ENCODE measurements around the gene APOA4. TPM values are rescaled to one million over a fixed set of nuclear protein-coding genes. Genes with fewer than 3 reads are reported as not detected.

The APOA4 gene
- total and polyA plus RNA-seq, 2 of the 13 experiments (the other 11 are each of a cell fraction or from before 2014, with no cell fraction given), result 3.8 to 7.2 TPM

DNA sequence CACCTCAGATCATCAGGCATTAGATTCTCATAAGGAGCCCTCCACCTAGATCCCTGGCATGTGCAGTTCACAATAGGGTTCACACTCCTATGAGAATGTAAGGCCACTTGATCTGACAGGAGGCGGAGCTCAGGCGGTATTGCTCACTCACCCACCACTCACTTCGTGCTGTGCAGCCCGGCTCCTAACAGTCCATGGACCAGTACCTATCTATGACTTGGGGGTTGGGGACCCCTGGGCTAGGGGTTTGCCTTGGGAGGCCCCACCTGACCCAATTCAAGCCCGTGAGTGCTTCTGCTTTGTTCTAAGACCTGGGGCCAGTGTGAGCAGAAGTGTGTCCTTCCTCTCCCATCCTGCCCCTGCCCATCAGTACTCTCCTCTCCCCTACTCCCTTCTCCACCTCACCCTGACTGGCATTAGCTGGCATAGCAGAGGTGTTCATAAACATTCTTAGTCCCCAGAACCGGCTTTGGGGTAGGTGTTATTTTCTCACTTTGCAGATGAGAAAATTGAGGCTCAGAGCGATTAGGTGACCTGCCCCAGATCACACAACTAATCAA, 8.8 kb upstream of the APOA4 start (continued):
- TF ChIP-seq, protein P1, sequence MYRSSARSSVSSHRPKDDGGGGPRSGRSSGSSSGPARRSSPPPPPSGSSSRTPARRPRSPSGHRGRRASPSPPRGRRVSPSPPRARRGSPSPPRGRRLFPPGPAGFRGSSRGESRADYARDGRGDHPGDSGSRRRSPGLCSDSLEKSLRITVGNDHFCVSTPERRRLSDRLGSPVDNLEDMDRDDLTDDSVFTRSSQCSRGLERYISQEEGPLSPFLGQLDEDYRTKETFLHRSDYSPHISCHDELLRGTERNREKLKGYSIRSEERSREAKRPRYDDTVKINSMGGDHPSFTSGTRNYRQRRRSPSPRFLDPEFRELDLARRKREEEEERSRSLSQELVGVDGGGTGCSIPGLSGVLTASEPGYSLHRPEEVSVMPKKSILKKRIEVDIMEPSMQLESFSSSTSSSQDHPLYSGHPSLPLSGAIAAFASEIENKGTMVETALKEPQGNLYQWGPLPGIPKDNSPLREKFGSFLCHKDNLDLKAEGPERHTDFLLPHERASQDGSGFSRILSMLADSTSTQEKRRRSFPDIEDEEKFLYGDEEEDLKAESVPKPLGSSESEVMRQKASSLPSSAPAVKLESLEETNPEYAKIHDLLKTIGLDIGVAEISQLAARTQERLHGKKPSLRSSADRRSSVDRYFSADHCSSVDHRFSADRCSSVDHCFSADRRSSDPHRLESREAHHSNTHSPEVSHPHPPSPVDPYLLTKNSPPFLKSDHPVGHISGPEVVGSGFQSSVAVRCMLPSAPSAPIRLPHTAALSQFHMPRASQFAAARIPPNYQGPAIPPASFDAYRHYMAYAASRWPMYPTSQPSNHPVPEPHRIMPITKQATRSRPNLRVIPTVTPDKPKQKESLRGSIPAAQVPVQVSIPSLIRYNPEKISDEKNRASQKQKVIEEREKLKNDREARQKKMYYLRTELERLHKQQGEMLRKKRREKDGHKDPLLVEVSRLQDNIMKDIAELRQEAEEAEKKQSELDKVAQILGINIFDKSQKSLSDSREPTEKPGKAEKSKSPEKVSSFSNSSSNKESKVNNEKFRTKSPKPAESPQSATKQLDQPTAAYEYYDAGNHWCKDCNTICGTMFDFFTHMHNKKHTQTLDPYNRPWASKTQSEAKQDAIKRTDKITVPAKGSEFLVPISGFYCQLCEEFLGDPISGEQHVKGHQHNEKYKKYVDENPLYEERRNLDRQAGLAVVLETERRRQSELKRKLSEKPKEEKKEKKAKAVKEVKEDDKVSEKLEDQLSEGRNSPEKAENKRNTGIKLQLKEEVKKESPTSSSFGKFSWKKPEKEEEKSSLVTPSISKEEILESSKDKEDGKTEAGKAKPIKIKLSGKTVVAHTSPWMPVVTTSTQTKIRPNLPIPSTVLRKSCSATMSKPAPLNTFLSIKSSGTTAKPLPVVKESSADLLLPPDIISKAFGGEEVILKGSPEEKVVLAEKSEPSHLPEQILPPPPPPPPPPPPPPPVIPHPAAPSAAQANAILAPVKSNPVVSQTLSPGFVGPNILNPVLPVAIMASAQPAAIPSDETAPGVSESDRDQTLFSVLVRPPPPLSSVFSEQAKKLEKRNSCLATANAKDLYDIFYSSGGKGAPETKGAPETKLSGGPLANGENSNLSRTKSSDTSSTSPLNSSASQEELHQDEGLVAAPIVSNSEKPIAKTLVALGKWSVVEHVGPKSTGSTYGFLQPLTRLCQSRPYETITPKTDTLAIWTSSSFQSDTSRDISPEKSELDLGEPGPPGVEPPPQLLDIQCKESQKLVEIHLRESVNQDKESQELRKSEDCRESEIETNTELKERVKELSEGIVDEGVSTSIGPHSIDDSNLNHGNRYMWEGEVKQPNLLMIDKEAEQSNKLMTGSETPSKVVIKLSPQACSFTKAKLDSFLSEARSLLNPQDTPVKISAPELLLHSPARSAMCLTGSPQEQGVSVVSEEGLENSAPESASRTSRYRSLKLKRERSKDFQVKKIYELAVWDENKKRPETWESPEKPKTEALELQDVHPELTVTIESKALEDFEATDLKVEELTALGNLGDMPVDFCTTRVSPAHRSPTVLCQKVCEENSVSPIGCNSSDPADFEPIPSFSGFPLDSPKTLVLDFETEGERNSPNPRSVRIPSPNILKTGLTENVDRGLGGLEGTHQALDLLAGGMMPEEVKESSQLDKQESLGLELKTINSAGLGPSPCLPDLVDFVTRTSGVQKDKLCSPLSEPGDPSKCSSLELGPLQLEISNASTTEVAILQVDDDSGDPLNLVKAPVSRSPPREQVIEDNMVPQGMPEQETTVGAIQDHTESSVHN (CRISPR knock-in tag; IDR thresholded peaks at IDR 0.05), result no peak
- TF ChIP-seq USF2 (IDR thresholded peaks at IDR 0.05; ENCODE audit: low read depth, low read length), result no peak
- TF ChIP-seq USF2 (CRISPR knock-in tag; IDR thresholded peaks at IDR 0.05; ENCODE audit: borderline replicate concordance), result 0 out of 2 replicates have a peak, but pooled peaks have one; percentile 6
- TF ChIP-seq ZNF550 (CRISPR knock-in tag; IDR thresholded peaks at IDR 0.05; ENCODE audit: borderline replicate concordance), result no peak
- no peak for TF ChIP-seq ARHGAP35 (CRISPR knock-in tag; IDR thresholded peaks at IDR 0.05; ENCODE audit: borderline replicate concordance)
- TF ChIP-seq ASH2L (IDR thresholded peaks at IDR 0.05; ENCODE audit: insufficient read length, low read depth, low read length), result no peak
- TF ChIP-seq ZNF879 (CRISPR knock-in tag; IDR thresholded peaks at IDR 0.05), result no peak
- TF ChIP-seq RFXANK (CRISPR knock-in tag; IDR thresholded peaks at IDR 0.05), result no peak
- TF ChIP-seq HDAC2 (CRISPR knock-in tag; IDR thresholded peaks at IDR 0.05), result no peak
- TF ChIP-seq, protein P2, sequence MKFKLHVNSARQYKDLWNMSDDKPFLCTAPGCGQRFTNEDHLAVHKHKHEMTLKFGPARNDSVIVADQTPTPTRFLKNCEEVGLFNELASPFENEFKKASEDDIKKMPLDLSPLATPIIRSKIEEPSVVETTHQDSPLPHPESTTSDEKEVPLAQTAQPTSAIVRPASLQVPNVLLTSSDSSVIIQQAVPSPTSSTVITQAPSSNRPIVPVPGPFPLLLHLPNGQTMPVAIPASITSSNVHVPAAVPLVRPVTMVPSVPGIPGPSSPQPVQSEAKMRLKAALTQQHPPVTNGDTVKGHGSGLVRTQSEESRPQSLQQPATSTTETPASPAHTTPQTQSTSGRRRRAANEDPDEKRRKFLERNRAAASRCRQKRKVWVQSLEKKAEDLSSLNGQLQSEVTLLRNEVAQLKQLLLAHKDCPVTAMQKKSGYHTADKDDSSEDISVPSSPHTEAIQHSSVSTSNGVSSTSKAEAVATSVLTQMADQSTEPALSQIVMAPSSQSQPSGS (CRISPR knock-in tag; IDR thresholded peaks at IDR 0.05), result no peak

All from HepG2 (cell line).